ENCODE measurements around the gene DHTKD1.
"Not testable (repeated sequence)": the region's sequence is repeated elsewhere in the genome, so short reads cannot be mapped to it uniquely, and the experiment has no call there.

Gene DHTKD1

DNA sequence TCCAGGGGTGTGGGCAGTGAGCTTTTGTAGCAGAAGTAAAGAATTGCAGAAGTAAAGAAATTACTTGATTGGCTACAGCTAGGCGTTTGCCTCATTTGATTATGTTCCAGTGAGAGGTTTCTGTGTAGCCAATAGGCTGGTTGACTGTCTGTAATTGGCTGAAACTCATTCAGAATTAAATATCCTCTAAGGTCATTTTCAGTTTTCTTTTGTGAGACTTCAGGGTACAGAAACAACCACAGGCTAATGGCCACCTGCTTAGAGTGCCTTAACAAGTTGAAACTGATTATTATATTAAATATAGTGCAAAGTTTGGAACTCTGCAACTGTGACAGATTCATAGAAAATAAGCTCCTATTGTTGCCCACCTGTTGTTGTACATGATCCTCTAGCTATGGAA, 71.3 kb downstream of the DHTKD1 start:
- DNase-seq (ENCODE audit: low read depth) = no peak

DNA sequence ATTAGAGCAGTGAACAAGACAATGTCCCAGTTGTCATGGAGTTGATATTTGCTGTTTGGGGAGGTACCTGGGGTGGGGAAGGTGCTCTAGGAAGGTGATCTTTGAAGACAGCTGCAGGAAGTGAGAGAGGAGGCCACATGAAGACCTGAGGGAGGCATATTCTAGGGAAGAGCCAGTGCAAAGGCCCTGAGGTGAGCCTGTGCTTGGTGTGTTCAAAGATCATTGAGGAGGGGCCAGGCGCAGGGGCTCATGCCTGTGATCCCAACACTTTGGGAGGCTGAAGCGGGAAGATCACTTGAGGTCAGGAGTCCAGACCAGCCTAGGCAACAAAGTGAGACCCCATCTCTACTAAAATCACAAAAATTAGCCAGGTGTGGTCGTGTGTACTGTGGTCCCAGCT, 75.8 kb downstream of the DHTKD1 start:
- DNase-seq (ENCODE audit: low read depth) = no peak

DNA sequence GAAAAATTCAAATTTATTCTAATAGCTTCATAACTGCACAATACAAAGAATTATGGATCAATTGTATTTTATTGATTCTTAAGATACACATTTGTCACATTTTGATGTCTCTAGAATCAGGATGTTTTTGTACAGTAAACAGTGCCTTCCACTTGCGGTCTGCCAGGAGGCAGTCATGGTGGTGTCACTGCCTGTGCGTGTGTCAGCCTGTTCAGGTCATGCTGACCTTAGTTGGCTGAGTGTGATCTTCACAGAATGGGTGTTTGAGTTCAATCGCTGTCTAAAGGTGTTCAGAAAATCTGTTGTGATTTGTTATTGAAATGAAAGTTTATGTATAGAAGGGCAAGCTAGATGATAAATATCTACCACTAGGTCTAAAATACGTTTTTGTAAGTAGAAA, 81.4 kb downstream of the DHTKD1 start:
- DNase-seq (ENCODE audit: low read depth) = no peak

DNA sequence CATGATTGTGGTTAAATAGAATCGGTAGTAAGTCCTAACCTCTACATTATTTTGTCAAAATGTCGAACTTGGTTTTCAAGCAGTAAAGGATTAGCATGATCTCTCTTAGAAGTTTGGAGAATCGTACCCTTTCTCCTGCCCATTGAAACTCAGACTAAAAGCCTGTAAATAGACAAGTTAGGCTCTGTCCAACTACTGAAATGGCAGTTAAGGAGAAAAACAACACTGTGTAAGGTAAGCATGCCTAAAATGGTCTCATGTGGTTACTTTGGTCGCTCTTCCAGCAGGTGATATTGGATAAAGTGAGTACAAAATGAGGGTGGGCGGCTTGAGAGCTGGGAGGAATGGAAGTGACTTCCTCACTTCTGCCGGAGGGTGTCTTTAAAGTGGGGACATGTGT, 85.8 kb downstream of the DHTKD1 start:
- no peak for DNase-seq (ENCODE audit: low read depth)

DNA sequence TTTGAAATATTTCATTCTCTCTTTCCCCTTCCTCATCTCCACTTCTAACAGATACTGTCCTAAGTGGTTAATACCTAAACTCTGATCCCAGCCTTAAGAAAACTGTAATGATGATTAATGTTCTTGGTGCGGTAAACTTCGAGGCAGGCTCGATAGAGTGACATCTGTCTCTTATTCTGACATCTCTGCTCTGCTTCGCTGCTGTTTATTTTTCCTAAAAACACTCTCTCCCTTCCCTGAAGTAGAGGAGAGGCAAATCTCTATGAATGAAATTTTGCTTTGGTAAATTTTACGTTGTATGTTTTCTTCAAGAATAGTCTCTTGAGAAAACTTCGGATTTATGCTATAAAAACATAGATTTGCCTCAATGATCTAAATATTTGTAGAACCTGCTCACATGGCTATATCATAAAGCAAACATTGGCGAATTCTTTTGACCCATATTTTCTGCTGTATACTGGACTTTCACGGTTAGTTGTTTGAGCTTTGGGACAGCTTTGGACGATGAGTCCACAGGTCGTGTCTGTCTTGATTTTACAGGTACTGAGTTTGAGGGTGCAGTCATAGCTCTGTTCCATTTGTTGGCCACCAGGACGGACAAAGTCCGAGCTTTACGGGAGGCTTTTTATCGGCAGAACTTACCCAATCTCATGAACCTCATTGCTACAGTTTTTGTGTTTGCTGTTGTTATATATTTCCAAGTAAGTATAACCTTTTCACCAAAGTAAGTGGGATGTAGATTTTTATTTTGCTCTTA, 87.8 kb downstream of the DHTKD1 start:
- DNase-seq (ENCODE audit: low read depth) = no peak

DNA sequence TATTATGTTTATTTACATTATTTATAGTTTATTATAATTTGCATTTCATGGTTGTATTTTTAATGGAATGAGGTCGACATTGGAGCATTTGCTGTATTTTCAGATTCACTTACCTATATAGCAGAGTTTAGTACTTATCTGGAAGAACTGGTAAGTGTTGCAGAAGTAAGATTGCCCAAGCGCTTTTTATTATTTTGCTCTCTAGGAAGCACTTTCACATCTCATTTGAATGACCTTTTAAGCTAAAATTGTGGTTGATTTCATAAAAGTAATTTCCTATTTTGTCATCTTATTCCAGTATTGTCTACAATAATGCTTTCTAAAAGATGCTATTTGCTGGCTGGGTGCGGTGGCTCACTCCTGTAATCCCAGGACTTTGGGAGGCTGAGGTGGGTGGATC, 89.4 kb downstream of the DHTKD1 start:
- DNase-seq (ENCODE audit: low read depth) = no peak

DNA sequence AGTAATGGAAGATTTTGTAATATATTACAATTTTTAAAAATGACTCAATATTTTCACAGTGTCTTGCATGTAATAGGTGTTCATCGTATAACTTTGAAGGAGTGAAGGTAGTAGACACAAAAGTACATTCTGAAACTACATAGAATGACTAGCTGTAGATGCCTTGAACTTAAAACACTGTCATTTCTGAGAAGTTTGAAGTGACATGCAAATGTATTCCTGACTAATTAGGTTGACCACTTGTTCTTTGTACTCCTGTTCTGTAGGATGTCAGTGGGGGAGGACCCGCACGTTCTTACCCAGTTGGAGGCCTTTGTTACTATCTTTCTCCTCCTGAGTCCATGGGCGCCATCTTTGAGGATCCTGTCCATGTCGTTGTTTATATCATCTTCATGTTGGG, 91.9 kb downstream of the DHTKD1 start:
- no peak for DNase-seq (ENCODE audit: low read depth)

DNA sequence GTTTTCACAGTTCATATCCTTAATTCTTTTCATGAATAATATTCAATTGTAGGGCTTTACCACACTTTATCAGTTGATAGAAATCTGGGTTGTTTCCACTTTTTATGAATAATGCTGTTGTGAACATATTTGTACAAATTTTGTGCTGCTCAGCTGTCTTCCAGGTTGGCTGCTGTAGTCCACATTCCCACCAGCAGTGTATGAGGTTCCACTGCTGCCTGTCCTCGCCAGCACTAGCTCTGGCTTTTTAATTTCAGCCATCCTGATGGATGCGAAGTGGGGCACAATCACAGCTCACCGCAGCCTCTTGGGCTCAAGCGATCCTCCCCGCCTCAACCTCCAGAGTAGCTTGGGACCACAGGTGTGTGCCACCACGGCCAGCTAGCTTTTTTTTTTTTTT, 94.2 kb downstream of the DHTKD1 start:
- no peak for DNase-seq (ENCODE audit: low read depth)

DNA sequence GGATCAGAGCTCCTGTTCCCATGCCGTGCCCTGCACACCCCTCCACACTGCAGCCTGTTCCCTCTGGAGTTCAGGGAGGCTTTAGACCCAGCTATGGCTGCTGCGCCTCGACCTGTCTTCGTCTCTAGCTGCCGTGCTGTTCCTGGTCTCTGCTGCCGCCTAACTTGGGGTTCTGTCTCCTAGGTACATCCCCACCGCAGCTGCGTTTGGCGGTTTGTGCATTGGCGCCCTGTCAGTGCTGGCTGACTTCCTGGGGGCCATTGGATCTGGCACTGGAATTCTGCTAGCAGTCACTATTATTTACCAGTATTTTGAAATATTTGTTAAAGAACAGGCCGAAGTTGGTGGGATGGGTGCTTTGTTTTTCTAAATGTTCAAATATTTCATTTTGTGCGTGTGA, 95.3 kb downstream of the DHTKD1 start:
- DNase-seq (ENCODE audit: low read depth) = no peak

DNA sequence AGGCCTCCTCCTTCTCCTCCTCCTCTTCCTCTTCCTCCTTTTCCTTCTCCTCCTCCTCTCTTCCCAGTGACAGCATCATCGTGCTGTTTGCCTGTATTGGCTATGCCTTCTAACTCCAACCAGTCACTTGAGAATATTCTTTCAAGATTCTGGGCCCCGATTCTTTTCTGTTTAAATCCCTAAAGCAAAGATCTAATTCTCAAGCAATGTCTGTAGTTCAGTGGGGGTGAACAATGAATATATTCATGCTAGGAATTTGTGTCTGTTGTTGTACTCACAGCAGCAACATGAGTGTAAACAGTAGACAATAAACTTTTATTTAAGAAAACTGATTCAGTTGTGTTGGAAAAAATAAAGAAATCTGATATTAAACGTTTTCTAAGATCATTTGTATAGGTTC, 96.3 kb downstream of the DHTKD1 start:
- no peak for DNase-seq (ENCODE audit: low read depth)

DNA sequence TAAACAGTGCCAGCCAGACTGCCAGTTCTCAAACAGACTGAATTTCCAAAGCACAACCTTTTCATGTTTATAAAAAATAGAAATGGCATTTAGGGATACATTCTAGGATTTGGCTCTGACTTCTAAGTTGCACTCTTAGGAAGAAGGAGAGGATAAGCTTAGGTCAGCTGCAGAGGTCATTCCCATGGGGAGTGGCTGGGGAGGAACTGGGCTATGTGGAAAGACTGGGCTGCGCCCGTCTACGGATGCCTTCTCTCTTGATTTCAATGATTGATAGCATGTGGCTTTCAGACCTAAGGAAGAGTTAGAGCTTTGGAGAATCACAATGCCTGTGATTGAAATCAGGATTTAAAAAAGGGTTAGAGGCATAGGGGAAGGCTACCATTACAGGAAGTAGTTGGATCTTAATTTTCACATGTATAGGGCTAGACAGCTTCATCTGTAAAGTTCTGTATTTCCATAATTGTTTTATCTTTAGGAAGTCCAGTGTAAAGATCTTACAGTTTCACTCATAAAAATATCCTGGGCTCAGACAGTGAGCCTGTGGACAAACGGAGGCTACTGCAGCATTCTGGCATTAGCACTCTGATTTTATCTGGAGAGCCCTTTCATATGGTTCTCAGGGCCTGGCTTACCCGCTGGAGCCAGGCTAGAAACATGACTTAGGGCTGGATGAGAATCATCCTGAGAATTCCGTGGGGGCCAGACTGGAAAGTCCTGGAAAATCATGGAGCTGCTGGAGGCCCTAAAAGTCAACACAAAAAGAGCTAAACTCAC, 97.4 kb downstream of the DHTKD1 start:
- DNase-seq (ENCODE audit: low read depth) = no peak

DNA sequence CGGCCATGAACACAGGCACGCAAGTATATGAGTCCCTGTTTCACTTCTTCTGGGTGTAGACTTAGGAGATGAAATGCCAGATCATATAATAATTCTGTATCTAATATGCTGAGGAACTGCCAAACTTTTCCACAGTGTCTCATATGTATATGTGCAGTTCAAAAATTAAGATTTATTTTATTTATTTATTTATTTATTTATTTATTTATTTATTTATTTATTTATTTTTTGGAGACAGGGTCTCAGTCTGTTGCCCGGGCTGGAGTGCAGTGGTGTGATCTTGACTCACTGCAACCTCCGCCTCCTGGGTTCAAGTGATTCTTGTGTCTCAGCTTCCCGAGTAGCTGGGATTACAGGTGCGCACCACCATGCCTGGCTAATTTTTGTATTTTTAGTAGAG, 102.8 kb downstream of the DHTKD1 start:
- not testable (repeated sequence) for DNase-seq (ENCODE audit: low read depth)
